Glomerular visceral epithelial cell (primary cell): ENCODE results near the gene NFXL1.
"Not testable (repeated sequence)": the region's sequence is repeated elsewhere in the genome, so short reads cannot be mapped to it uniquely, and the experiment has no call there.

Experiments
- DNase-seq: peaks from one replicate; pipeline ENCODE4 v3.0.0-alpha.2; 2016; ENCODE audit errors: extremely low spot score

The NFXL1 gene

GRCh38 chr4:47914220-47914925 is at the start of gene NFXL1:
TSS of gene NFXL1 (minus strand) at chr4:47914583. CDS start at chr4:47914203, 380 bp downstream.
- peak; percentile 97 for DNase-seq

GRCh38 chr4:47954677-47955076 is 40.3 kb upstream of the NFXL1 start:
- DNase-seq, result no peak

DNA sequence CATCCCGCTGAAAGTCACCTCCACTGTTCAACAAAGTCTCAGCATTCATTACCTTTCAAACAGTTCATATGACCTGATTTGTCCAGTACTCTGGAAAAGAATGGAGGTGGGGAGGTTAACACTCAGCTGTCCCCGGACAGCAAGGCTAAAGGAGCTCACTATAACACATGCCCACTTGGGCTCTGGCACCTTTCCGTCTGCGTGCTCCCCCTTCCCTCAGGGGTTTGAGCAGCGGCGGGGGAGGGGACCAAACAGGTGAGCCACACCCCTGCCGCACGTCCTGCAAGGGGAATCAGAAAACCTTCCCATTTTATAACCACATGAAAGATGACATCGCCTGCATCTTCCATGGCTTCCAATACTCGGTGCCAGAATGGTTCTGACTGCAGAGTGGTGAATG is 39.9 kb upstream of the NFXL1 start:
- DNase-seq, result no peak

GRCh38 chr4:47945930-47946726 is 31.7 kb upstream of the NFXL1 start:
- DNase-seq, result no peak

DNA sequence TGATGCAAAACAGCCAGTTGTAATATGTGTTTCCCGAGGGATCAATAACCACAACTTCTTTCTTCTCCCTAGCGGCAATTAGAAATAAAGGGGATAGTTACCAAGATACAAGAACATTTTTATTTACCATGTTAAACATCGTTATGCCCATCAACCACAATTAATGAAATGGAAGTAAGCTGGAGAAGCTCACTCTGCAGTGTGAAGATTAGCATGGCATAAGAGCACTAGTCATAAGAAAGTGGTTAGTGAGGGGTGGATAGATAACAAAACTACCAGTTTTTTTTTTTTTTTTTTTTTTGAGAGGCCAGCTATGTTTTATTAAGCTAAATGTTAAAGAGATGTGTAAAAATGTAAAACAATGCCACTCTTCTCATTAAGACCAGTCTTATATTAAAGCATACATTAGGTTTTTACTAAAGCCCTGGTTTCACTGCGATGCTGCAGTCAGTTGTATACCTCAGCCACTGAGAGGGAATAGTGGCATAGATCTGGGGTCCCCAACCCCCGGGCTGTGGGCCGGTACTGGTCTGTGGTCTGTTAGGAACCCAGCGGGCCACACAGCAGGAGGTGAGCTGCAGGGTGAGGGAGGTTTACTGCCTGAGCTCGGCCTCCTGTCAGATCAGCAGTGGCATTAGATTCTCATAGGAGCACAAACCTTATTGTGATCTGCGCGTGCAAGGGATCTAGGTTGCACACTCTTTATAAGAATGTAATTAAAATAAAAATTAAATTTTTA is 27.9 kb upstream of the NFXL1 start:
- no peak for DNase-seq

- DNase-seq, result no peak
Measured at GRCh38 chr4:47939456-47939855, 25.1 kb upstream of the NFXL1 start.

DNA sequence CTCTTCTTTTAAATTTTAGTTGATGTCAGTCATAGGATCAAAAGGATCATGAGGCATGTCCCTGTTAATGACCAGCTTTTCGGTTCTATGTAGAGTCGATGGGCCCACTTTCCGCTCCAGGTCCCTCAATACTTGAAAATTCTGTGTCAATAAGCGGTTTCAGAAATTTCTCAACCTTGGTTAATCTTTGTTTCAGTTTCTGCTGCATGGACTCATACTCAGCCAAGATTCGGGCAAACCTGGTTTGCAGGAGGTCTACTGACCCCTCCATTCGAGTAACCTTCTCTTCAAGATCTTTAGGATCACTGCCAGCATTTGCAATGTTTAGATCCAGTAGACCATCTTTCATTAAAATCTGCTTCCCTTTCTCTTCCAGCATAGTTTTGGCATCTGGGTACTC is 22.0 kb upstream of the NFXL1 start:
- DNase-seq, result no peak

GRCh38 chr4:47933840-47934239 is 19.5 kb upstream of the NFXL1 start:
- peak; percentile 41 for DNase-seq

GRCh38 chr4:47930971-47931804 is 16.8 kb upstream of the NFXL1 start:
- peak; percentile 4 for DNase-seq

DNA sequence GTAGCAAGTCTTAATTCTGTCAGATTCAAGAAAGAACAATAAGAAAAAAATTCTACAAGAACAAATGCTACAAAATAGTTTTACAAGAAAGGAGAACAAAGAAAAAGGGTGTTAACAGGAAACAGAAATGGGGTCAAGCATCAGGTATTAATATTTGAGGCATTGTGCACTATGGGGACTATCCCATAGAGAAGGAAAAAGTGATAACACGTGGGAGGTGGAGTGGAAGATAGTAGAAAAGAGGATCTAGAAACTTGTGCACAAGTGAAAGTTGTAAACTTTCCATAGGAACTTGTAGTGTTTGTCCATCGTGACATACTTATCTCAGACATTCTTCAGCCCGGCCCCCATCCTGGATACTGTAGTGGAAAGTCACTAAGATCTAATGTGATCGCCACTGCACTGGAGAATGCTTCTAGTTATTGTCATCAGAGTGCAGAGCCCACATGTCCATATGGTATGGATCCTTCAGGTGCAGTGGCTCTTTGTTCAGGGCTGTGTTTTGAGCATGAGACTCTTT is 15.4 kb upstream of the NFXL1 start:
- DNase-seq, result no peak

GRCh38 chr4:47926667-47927258 is 12.4 kb upstream of the NFXL1 start:
- DNase-seq, result peak; percentile 51

- DNase-seq, result not testable (repeated sequence)
Measured at GRCh38 chr4:47923261-47923608, 8.9 kb upstream of the NFXL1 start.

GRCh38 chr4:47922436-47923260 is 8.3 kb upstream of the NFXL1 start:
- DNase-seq, result not testable (repeated sequence)

DNA sequence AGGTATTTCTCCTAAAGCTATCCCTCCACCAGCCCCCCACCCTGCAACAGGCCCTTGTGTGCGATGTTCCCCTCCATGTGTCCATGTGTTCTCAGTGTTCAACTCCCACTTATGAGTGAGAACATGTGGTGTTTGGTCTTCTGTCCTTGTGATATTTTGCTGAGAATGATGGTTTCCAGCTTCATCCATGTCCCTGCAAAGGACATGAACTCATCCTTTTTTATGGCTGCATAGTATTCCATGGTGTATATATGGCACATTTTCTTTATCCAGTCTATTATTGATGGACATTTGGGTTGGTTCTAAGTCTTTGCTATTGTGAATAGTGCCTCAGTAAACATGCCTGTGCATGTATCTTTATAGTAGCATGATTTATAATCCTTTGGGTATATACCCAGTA is 2.8 kb upstream of the NFXL1 start:
- DNase-seq, result not testable (repeated sequence)

GRCh38 chr4:47915378-47915777 is 995 bp upstream of the NFXL1 start:
- no peak for DNase-seq

DNA sequence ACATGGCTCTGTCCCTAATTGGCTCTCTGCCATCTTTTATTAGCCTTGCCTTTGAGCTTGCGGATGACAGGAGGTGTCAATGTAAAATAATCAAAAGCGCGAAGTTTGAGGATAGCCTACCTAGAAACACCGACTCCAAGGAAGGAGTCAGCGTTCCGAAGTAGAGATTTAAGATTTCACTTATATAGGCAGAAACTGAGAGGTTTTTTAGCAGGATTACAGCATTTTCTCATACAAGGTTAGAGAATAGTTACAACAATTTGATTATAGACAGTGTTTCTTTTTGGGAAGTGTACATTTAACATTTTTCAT is 499 bp upstream of the NFXL1 start:
- no peak for DNase-seq

DNA sequence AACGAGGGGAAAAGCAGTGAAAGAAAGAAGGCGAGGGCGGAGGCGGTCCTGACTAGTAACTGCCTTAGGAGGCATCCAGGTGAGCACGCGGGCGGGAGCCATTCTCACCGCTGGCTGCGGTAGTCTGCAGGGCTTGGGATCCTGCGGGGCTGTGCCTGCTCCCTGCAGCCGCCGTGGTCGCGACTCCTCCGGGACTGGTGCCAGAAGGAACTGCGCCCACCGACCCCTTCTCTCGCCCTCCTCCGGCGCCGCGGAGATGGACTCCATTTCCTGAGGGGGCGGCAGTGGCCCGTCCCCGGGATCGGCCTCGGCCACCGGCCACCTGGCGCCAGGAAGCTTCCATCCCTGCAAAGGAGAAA is 543 bp downstream of the NFXL1 start:
- DNase-seq, result peak; percentile 20

GRCh38 chr4:47913330-47913729 is 1.1 kb downstream of the NFXL1 start:
- DNase-seq, result peak; percentile 32

- no peak for DNase-seq
Measured at GRCh38 chr4:47907089-47907646, 7.2 kb downstream of the NFXL1 start.

- no peak for DNase-seq
Measured at GRCh38 chr4:47899639-47900038, 14.7 kb downstream of the NFXL1 start.
